Stimulated activated naive CD8-positive, alpha-beta T cell treated with anti-CD3 and anti-CD28 coated beads, Interleukin-15, amount 100 ng/mL, for 72 hours (primary cell): ENCODE data around the gene CADPS2.

ENCODE experiments used
- ATAC-seq: fragments of 150-1000 bp; cut with Tn5 transposase; 2 replicates; pipeline ENCODE4 v1.10.0; 2021; ENCODE audit warnings: mild to moderate bottlenecking, moderate library complexity
- DNase-seq, 2 donors: peaks; one replicate each; pipeline ENCODE4 v3.0.0; 2021 to 2022
- H3K27ac Mint-ChIP-seq, 2 donors: one replicate each; pipeline ENCODE4 v1.8.0; 2022; ENCODE audit warnings: mild to moderate bottlenecking in 2 of 2, mixed read lengths in 2 of 2, moderate library complexity in 2 of 2
- H3K27me3 Mint-ChIP-seq: one replicate; pipeline ENCODE4 v1.8.0; 2022; ENCODE audit warnings: mixed read lengths
- H3K4me1 Mint-ChIP-seq: one replicate; pipeline ENCODE4 v1.8.0; 2022; ENCODE audit warnings: mild to moderate bottlenecking, mixed read lengths
- H3K4me3 Mint-ChIP-seq, 2 donors: one replicate each; pipeline ENCODE4 v1.8.0; 2022; ENCODE audit warnings: mild to moderate bottlenecking in 2 of 2, mixed read lengths in 2 of 2, moderate library complexity in 1 of 2
- H3K9me3 Mint-ChIP-seq, 2 donors: one replicate each; pipeline ENCODE4 v1.8.0; 2022; ENCODE audit warnings: mixed read lengths in 2 of 2

Gene CADPS2

DNA sequence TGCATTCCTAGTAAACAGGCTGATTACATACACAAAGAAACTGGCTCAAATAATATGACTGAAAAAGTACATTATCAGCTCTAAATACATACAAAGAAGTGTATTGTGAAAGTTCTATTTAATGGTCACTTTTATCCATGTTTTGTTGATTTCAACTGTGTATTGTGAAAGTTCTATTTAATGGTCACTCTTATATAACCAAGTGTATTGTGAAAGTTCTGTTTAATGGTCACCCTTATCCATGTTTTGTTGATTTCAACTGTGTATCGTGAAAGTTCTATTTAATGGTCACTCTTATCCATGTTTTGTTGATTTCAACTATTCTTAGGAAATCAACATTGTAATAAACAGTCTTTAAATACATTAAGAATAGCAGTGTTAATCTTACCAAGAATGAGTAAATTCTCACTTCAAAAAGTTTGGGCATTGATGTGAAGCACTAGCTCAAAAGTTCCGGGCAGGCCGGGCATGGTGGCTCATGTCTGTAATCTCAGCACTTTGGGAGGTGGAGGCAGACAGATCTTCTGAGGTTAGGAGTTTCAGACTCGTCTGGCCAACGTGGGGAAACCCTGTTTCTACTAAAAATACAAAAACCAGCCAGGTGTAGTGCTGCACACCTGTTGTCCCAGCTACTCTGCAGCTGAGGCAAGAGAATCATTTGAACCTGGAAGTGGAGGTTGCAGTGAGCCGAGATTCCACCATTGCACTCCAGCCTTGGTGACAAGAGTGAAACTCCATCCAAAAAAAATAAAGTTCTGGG, 546.9 kb downstream of the CADPS2 start:
- DNase-seq (no peak), ATAC-seq (no peak)
- Mint-ChIP-seq H3K27ac (no peak overlapping the region), H3K27me3 (no peaks in the 10 kb centered on the region), H3K9me3 (no peaks in the 10 kb centered on the region), H3K4me3 (no peak overlapping the region), H3K4me1 (no peaks in the 10 kb centered on the region)

DNA sequence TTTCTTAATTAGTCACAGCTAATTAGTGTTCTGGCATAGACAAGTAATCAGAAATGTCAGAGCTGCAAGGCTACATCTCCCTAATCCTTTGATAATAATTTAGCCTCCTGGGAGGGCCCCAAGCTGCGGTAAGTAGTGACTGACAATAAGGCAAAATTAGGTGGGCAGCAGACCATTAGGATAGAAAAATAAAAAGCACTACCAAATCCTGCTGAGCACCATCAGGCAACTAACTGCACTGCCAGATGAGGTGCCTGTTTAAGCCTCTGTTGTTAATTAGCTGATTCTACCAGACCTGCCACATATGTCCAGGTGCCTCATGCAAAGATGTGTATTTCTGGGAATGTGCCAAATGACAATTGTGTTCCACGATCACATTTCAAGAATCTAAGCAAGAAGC, 549.2 kb downstream of the CADPS2 start:
- ATAC-seq (no peak), DNase-seq (no peak)
- Mint-ChIP-seq H3K9me3 (no peaks in the 10 kb centered on the region), H3K27me3 (no peaks in the 10 kb centered on the region), H3K27ac (no peak overlapping the region), H3K4me1 (no peaks in the 10 kb centered on the region), H3K4me3 (no peak overlapping the region)

DNA sequence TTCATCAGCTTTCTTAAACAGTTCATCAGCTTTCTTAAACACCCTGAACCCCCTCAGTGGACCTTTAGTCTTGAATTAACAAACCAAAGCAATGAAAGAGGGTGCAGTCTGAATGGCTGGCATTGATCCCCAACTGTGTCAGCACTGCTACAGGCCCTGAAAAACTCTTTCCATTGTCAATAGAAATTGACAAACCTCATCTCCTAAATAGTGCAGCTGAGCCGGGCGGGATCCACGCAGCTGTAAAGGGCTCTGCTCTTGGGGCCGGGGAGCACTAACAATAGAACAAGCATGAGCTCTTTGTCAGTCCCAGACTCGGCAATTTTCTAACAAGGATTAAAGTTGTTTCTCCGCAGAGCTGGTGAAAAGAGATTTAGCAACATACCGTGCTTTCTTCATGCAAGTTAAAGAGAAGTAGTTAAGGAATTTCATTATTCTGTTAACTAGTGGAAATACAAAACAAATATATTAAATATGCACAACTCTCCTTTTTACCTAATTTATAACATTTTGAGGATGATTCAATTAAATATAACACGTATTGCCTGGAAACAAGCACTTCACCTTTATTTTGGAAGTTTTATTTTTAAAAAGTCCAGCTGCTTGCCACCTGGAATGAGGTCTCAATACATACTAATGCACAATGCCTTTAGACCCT, 557.0 kb downstream of the CADPS2 start:
- Mint-ChIP-seq H3K27ac (no peak overlapping the region), H3K27me3 (no peaks in the 10 kb centered on the region), H3K9me3 (no peaks in the 10 kb centered on the region), H3K4me3 (no peak overlapping the region), H3K4me1 (no peaks in the 10 kb centered on the region)
- ATAC-seq (no peak), DNase-seq (no peak)

GRCh38 chr7:122327969-122328368, 558.3 kb downstream of the CADPS2 start:
- H3K9me3 Mint-ChIP-seq, result no peaks in the 10 kb centered on the region
- ATAC-seq, result no peak
- no peak for DNase-seq
- H3K4me3 Mint-ChIP-seq, result no peak overlapping the region
- no peak overlapping the region for H3K27ac Mint-ChIP-seq
- H3K27me3 Mint-ChIP-seq, result no peaks in the 10 kb centered on the region
- no peaks in the 10 kb centered on the region for H3K4me1 Mint-ChIP-seq

GRCh38 chr7:122316467-122317388, 569.5 kb downstream of the CADPS2 start:
- Mint-ChIP-seq H3K9me3 (peaks cover 11% of the 10 kb centered on the region in 2 donors), H3K4me1 (peaks cover 5% of the 10 kb centered on the region), H3K27ac (no peak overlapping the region), H3K4me3 (no peak overlapping the region), H3K27me3 (peaks cover 84% of the 10 kb centered on the region)
- DNase-seq (no peak), ATAC-seq (no peak)

DNA sequence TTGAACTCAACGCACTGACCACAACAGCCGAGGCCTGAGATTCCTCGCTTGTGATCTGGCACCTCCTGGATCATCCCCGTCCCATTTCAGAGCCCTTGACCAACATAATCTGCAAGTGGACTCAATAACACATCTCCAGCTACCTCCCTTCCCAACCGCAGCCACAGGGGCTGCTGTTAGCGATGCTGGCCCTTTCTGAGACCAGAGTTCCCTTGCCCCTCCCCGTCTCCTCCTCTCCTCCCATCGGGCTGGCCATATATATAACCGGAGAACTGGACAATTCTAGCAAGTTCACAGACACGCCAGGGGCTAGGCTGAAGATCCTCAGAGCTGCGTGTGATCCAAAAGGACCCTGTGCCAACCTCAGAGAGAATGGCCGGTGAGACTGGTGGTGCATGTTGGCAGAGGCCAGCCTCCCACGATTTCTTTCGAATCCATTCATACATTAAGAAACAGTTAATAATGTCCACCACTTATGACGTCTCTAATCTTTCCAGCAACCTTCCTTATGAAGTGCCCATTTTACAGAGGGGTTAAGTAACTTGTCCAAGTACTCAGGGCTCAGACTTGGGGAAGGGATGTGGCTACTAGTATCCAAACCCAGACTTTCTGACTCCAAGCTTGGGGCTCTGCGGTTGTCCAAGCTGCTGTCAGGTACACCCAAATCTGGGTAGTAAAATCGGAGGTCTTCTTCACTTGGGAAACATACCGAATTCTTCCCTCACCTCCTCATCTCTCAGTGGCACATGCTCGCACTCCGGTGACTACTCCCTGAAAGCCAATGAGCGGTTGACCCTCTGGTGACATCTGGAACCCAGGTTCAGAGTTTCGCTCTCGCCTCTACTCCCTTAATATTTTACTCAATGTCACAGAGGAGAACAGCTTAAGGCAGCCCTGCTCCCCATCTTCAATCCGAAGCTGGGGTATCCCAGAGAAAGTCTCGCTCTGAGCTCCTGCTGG, 570.5 kb downstream of the CADPS2 start:
- H3K27ac Mint-ChIP-seq, result no peak overlapping the region
- peaks cover 11% of the 10 kb centered on the region in 2 donors for H3K9me3 Mint-ChIP-seq
- H3K4me1 Mint-ChIP-seq, result peaks cover 5% of the 10 kb centered on the region
- H3K4me3 Mint-ChIP-seq, result no peak overlapping the region
- no peak for DNase-seq
- no peak for ATAC-seq
- H3K27me3 Mint-ChIP-seq, result peaks cover 87% of the 10 kb centered on the region

- Mint-ChIP-seq H3K4me1 (peaks cover 5% of the 10 kb centered on the region), H3K9me3 (peaks cover 11% of the 10 kb centered on the region in 2 donors), H3K27me3 (peaks cover 95% of the 10 kb centered on the region), H3K4me3 (no peak overlapping the region), H3K27ac (no peak overlapping the region)
- DNase-seq, result no peak
- no peak for ATAC-seq
These were observed 572.0 kb downstream of the CADPS2 start for GRCh38 chr7:122314284-122314683.

DNA sequence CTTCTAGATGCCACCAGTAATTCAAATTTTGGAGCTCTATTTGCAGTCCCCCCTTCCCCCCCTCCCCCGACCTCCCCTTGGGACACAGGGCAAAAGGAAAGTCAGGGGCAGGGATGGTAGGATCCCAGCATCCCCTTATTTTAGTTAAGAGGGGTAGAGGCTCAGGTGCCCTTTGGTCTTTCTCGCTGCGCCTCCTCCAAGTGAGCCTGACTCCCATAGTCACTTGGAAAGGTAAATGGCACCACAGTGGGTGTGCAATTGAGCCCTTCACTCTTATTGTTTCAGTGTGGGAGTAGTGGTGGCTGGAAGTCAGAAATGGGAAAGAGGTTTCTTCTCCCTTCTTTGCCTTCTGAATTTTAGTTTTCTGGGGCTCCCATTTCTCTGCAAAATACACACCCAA, 573.5 kb downstream of the CADPS2 start:
- Mint-ChIP-seq H3K27me3 (peaks cover 95% of the 10 kb centered on the region), H3K9me3 (peaks cover 11% of the 10 kb centered on the region in 2 donors), H3K4me3 (no peak overlapping the region), H3K4me1 (peaks cover 5% of the 10 kb centered on the region), H3K27ac (no peak overlapping the region)
- DNase-seq (no peak), ATAC-seq (no peak)

DNA sequence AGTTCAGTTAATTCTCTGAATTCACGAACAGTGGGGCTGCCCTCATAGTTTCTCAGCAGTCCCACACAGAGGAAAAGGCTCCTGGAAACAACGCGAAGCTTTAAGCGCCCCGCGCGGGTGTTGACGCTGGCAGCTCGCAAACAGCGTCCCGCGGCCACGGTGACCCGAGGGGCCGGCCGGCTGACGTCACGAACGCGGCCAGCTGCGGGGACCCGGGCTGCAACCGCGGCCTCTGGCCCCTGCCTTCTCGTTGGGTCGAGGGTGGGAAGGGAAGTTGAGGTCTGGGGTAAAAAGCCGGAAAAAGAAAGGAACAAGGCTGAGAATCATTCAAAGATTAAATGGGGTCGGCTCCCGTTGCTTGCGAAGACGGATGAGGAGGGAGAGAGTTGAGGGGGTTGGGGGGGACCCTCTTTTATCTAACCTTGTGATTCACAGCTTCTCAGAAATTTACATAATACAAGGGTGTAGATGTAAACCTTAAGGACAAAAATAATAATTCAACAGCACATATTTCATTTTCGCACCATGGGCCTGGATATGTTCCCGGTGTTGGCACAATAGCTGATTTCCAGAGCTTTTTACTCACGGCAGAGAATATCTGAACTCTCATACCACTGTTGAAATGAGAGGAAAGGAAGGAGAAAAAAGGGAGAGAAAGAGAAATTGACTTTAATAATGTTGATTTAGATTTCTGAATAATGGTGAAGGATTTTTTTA, 574.4 kb downstream of the CADPS2 start:
- Mint-ChIP-seq H3K27me3 (peaks cover 95% of the 10 kb centered on the region), H3K4me3 (no peak overlapping the region), H3K4me1 (peaks cover under 1% of the 10 kb centered on the region), H3K9me3 (peaks cover 11% of the 10 kb centered on the region in 2 donors), H3K27ac (no peak overlapping the region)
- DNase-seq (no peak), ATAC-seq (no peak)

GRCh38 chr7:122311050-122311700, 575.1 kb downstream of the CADPS2 start:
- peaks cover 95% of the 10 kb centered on the region for H3K27me3 Mint-ChIP-seq
- H3K4me3 Mint-ChIP-seq, result no peak overlapping the region
- H3K9me3 Mint-ChIP-seq, result peaks cover 11% of the 10 kb centered on the region in 2 donors
- ATAC-seq (no peak), DNase-seq (no peak)
- H3K4me1 Mint-ChIP-seq, result no peaks in the 10 kb centered on the region
- H3K27ac Mint-ChIP-seq, result no peak overlapping the region

DNA sequence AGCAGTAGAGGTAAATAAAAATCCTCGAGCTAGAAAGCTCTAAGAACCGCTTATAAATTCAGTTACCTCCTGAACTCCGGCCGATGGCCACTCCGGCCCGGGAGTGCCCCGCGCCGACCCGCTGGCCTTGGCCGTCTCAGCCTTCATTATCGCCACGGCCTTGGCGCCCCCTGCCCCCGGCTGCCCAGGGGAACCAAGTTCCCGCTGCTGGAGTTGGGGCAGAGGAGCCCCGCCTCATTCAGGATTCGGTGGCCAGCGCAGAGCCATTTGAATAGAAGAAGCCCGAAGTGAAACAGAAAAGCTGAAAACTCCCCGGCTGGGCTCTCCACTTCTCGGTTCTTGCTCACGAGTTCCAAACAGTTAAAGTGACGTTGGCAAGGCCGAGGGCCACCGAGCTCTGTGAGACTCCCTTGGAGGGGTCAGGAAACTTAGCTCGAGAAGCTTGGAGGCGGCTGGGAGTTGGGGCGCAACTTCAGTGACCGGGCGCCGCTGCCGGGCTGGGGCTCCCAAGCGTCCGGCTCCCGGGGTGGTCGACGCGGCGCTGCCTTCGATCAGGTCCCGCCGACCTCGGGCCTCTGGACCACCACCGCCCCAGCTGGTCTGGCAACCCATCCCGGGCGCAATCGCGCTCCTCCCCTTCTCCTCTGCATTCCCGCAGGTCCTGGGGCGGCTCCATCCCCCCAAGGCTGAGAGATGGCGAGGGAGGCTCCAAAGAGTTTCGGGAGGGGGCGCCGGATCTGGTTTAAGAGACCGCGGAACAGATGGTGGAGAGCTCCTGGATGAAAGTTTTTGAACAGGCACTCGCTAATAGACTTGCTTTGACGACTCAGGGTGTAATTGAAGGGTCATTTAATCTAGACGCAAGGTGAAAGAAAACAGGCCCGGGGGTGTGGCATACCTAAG, 575.9 kb downstream of the CADPS2 start:
- ATAC-seq (no peak), DNase-seq (no peak)
- no peak overlapping the region for H3K4me3 Mint-ChIP-seq
- H3K27me3 Mint-ChIP-seq, result peaks cover 95% of the 10 kb centered on the region
- H3K27ac Mint-ChIP-seq, result no peak overlapping the region
- peaks cover 10 to 11% of the 10 kb centered on the region in 2 donors for H3K9me3 Mint-ChIP-seq
- H3K4me1 Mint-ChIP-seq, result peaks cover 6% of the 10 kb centered on the region

DNA sequence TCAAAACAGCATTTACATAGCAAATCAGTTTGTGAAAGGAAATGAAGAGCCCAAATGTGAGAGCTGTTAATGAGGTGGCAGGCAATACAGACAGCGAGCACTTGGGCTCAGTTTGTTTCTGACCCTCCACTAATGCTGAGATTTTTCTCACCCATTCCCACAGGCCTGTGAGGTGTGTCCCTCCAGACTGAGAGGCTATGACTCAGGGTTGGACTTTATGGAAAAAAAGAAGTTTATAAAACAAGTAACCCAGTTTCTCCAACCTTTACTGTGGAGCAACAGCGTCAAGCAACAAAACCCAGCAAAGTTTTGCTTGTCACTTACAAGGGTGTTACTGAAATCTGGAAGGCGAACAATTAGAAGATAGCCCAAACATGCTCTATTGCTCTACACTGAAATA, 576.8 kb downstream of the CADPS2 start:
- DNase-seq, result no peak
- H3K9me3 Mint-ChIP-seq, result peaks cover 3 to 7% of the 10 kb centered on the region in 2 donors
- peaks cover 95% of the 10 kb centered on the region for H3K27me3 Mint-ChIP-seq
- H3K4me1 Mint-ChIP-seq, result peaks cover 10% of the 10 kb centered on the region
- ATAC-seq, result no peak
- H3K4me3 Mint-ChIP-seq, result no peak overlapping the region
- no peak overlapping the region for H3K27ac Mint-ChIP-seq

DNA sequence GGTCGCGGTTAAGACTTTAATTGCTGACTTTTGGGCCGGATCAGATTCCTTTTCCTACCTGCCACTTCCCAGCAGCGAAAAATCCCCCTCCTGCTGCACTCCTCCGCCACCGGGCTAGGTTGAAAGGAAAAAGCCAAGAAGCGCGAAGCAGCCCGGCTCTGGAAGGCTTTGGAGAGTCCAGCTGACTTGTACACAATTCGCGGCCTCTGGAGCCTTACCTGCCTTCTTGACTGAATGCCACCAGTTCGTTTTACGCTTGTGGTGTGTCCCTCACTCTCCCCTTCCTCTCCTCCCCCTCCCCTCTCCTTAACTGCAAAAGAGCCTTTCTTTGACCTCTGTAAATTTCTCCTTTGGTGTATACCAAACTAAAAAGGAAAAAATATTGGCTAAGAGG, 579.0 kb downstream of the CADPS2 start:
- ATAC-seq, result no peak
- Mint-ChIP-seq H3K27me3 (peaks cover 95% of the 10 kb centered on the region), H3K9me3 (peaks cover 0 to 7% of the 10 kb centered on the region in 2 donors), H3K27ac (no peak overlapping the region), H3K4me3 (no peak overlapping the region), H3K4me1 (peaks cover 18% of the 10 kb centered on the region)
- no peak for DNase-seq
